ENCODE data around the gene PRR36.
A peak's percentile ranks its signal among the peaks of the same experiment; 100 is the strongest.
"Not testable (repeated sequence)": the region's sequence is repeated elsewhere in the genome, so short reads cannot be mapped to it uniquely, and the experiment has no call there.

PRR36 gene

GRCh38 chr19:7897292-7897691 lies 23.1 kb upstream of the PRR36 start:
- no peak for DNase-seq

DNA sequence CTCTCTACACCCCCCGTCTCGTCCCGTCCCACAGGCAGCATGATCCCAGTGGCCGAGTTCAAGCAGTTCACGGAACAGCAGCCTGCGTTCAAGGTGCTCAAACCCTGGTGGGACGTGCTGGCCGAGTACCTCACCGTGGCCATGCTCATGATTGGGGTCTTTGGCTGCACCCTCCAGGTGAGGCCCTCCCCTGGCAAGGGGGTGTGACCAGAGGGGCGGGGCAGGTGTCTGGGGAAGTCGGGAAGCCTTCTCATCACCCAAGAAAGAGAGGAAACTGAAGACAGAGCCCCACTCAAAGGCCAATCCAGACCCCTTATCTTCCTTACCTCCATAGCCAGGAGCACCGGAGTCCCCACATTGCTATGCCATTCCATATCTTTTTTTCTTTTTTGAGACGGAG lies 21.4 kb upstream of the PRR36 start:
- DNase-seq, result no peak

DNA sequence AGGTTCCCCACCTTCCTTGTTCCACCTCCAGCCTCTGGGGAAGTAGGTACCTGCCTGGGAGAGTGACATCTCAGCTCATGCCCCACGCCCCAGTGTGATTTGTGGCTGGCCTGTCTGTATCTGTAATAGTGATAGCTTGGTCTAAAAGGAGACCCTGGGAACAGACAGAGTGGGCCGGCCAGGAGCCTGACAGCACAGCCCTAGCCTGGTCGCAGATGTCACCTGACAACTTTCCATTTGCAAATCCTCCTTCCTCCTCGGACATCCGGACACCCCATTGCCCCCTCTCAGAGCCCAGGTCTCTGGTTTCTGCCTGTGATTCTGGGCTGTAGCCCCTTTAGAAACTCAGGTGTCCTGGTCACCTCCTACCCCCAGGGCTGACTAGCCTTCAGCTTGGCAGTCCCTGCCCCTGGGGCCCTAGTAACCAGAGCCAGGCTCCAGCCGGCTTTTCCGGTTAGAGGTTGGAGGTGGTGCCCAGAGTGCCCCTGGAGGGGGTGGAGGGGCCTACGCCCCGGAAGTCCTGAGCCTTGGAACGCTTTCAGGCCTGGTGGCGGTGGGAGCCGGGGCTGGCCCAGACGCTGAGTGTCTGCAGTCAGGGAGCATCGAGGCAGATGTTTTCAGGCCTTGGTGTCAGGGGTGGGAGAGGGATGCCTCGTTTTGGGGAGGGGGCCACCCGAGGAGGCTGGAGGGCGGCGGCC lies 20.6 kb upstream of the PRR36 start:
- DNase-seq, result no peak

DNA sequence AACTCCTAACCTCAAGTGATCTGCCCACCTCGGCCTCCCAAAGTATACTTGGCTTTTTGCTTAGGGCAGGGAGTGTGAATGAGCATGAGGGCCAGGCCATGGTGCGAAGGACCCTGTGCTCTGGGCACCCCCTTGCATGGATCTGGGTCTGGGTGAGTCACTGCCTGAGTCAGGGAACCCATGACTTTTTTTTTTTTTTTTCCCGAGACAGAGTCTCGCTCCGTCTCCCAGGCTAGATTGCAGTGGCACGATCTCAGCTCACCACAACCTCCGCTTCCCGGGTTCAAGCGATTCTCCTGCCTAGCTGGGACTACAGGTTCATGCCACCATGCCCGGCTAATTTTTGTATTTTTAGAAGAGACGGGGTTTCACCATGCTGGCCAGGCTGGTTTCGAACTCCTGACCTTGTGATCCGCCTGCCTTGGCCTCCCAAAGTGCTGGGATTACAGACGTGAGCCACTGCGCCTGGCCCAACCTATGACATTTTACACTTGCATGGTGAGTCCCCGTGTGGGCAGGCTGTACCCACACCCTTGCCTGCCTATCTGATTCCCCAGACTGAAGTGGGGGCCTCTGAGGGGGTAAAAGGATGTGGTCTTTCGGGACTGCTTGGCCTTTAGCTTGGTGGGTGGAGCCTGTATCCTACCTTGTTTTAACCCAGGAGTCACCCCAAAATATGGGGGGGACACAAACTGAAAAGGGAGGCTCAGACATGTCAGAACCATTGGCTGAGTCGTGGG lies 19.3 kb upstream of the PRR36 start:
- DNase-seq, result not testable (repeated sequence)

DNA sequence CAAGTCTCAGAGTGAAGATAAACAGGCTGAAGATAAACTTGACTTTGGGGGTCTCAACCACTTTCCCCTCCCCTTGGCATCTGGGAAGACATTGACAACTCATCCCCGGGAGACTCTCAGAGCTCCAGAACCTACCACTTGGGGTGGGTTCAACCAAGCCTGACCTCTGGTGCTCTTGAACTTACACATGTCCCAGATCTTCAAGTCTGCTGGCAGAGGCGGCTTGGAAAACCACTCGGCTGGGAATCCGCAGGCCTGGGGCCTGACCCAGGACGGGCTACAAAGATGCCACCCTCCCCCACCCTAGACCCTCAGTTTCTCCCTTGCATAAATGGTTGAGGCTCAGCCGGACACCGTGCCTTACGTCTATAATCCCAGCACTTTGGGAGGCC lies 14.6 kb upstream of the PRR36 start:
- DNase-seq, result no peak

- DNase-seq, result peak; percentile 42
These were observed 14.1 kb upstream of the PRR36 start, which contains the start of gene LRRC8E for GRCh38 chr19:7888145-7888825. TSS of gene LRRC8E (plus strand) at chr19:7888510. CDS start at chr19:7895604, 7,094 bp downstream.

GRCh38 chr19:7887408-7888144 lies 13.4 kb upstream of the PRR36 start:
- DNase-seq, result no peak

- no peak for DNase-seq
These were observed 11.6 kb upstream of the PRR36 start for GRCh38 chr19:7885818-7886217.

- DNase-seq, result no peak
These were observed 9.8 kb upstream of the PRR36 start for GRCh38 chr19:7883796-7884570.

GRCh38 chr19:7883105-7883504 lies 8.9 kb upstream of the PRR36 start:
- DNase-seq, result no peak

GRCh38 chr19:7881910-7882309 lies 7.7 kb upstream of the PRR36 start:
- DNase-seq, result no peak

- DNase-seq, result no peak
These were observed 5.6 kb upstream of the PRR36 start for GRCh38 chr19:7879836-7880235.

DNA sequence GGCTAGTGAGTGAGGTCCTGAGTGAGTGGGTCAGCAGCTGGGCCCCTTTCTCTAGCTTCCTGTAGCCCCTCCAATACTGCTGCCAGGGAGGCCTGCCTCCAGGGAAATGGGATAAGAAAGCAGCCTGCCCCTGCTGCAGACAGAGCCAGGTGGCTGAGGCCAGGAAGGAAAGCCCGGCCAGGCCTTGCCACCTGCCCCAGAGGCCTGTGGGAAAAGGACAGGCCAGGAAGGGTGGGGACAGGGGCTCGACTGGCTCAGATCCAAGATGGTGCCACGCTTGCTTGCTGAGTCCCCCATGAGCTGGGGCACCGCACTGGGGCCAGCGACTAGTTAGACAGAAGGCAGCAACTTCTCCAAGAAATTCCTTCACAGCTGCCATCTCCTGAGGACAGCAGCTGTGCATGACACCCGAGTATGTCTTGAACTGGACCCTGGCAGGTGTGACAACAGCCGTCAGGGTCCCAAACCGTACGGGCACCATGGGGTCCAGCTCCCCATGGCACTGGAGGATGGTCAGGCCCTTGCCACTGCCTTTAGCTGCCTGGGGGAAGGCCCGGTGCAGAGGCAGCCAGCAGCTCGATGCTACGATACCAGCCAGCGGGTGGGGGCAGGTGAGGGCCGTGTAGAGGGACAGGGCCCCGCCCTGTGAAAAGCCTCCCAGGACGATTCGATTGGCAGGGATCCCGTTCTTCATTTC lies 5.1 kb upstream of the PRR36 start:
- DNase-seq, result no peak

DNA sequence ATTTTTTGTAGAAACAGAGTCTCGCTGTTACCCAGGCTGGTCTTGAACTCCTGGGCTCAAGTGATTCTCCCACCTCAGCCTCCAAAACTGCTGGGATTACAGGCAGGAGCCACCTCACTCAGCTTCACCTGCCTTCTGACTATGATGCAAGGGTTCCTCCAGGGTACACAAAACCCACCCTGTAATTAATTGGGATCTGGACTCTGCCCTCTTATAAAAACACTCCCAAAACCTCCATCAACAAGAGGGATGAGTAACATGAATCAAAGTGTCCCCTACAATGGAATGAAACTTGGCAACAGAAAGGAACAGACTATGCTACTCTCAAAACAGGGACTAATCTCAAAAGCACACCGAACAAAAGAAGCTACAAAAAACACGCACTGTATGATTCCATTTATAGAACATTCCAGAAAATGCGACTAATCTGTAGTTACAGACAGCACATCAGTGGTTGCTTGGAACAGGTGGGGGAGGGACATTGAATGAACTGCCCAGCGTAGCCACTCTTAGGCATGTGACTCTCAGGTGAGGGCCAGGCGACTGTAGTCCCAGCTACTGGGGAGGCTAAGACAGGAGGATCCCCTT lies 3.2 kb upstream of the PRR36 start:
- no peak for DNase-seq

GRCh38 chr19:7874897-7875273 lies 695 bp upstream of the PRR36 start:
- DNase-seq, result no peak

- DNase-seq, result no peak
These were observed 700 bp downstream of the PRR36 start for GRCh38 chr19:7873304-7874075.

- DNase-seq, result no peak
These were observed 1.6 kb downstream of the PRR36 start for GRCh38 chr19:7872306-7873204.

- peak; percentile 90 for DNase-seq
These were observed 2.5 kb downstream of the PRR36 start for GRCh38 chr19:7871437-7872305.

Data from NCI-H1048 (cell line).